KG1 (cell line): ENCODE measurements around the gene ZKSCAN1.

ENCODE experiments used
- DNase-seq: peaks from one replicate; lab custom pipeline; 2025; lab: John Stamatoyannopoulos, UW

ZKSCAN1 gene

DNA sequence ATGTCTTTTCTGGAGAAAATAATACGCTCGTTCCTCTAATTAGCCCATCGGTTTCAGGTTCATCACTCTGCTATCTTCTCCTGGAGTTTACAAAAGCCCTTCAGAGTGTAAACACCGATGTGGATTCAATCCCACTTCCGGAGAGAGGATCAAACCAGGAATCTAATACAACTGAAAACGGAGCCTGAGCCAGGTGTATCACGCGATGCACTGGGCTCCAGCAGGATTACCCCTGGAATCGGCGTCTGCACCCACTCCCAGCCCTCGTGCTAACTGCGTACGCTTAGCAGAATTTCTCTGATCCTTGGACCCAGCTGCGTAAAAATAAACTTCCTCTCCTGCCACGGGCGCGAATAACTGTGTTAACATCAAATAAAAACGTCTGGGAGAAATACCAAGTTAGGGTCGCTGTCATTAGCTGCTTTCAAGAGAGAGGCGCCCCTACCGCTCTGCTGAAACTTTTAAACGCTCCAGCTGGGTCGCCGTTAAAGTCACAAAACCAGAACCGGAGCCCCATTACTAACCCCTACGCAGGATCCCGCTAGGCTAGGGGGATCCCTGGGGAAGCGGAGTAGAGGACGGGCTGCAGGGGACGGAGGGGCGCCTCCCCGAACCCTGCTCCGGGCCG, 65.6 kb downstream of the ZKSCAN1 start:
- no peak for DNase-seq

DNA sequence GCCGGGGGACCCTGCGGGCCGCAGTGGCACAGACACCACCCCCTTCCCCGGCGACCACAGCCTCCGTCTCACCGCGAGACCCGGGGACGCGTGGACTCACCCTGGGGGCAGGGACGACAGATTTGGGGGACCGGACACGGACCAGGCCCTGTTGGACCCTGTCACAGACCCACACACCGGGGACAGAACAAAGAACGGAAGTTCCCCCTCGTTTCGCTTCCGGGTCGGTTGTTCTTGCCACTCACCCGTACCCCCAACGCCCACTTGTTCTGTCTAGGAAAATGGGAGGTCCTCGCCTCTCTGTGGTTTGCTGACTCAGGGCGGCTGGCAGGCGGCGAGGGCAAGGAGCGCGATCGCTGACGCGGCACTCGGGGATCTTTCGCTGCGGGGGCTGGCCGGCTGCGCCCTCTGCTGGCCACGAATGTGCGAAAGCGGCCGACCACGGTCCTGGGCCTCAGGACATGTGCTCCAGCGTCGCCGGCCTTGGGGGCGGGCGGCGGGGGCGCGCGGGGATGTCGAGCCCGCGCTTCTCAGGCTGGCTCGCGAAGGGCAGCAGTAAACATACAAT, 66.2 kb downstream of the ZKSCAN1 start, which contains the start of gene ZNF3:
TSS of gene ZNF3 (minus strand) at position 189 of the 568 bp plus-strand sequence. CDS start 4,366 bp downstream, outside the sequence.
- peak; percentile 55 for DNase-seq

GRCh38 chr7:100082978-100083377, 67.6 kb downstream of the ZKSCAN1 start:
- DNase-seq = no peak

GRCh38 chr7:100085515-100085914, 70.1 kb downstream of the ZKSCAN1 start:
- no peak for DNase-seq

- no peak for DNase-seq
Observed at GRCh38 chr7:100087055-100087750, 71.8 kb downstream of the ZKSCAN1 start.

GRCh38 chr7:100088095-100088620, 72.8 kb downstream of the ZKSCAN1 start:
- DNase-seq = no peak

DNA sequence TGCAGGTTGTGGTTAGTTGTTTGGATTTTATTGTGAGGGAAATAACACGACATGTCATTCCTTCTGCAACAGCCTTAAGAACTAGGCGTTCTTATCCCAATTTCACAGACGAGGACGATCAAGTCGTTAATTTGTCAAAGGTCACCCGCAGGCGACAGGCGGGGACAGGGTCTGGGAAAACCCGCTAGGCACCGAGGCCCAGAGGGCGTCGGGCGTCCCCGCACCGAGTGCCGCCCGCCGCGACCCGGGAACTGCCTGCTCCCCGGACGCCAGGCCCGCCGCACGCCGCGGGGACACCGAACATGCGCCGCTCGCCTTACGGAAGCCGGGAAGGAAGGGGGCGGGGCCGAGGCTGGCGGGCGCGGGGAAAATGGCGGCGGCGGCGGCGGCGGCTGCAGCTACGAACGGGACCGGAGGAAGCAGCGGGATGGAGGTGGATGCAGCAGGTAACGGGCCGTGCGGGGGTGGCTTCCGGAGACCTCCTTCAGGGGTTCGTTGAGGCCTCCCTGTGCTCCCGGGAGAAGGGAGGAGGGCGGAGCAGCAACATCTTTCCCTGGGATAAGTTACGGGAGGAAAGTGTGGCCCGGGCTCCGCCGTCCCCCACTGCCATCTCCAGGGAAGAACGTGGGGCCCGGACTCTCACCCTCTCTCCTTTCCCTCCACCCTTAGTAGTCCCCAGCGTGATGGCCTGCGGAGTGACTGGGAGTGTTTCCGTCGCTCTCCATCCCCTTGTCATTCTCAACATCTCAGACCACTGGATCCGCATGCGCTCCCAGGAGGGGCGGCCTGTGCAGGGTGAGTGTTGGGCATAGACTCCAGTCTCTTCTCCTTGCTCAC, 73.4 kb downstream of the ZKSCAN1 start, which contains the start of gene COPS6:
TSS of gene COPS6 (plus strand) at position 349 of the 837 bp plus-strand sequence. CDS start at position 371, 22 bp downstream.
- peak; percentile 10 for DNase-seq

- DNase-seq = no peak
Observed at GRCh38 chr7:100089458-100090196, 74.2 kb downstream of the ZKSCAN1 start.

- DNase-seq = no peak
Observed at GRCh38 chr7:100090527-100091410, 75.4 kb downstream of the ZKSCAN1 start.
